SK-N-SH (cell line): ENCODE data around the gene MRPS7. TPM values are rescaled to one million over a fixed set of nuclear protein-coding genes. Genes with fewer than 3 reads are reported as not detected.

Source experiments
- CTCF ChIA-PET: fragments of 300-600, 350-600 bp; formaldehyde crosslinking; extraction: SDS; loops from one replicate; lab custom pipeline; 2021; lab: Yijun Ruan, JAX
- POLR2A ChIA-PET: fragments of 350-600 bp; sonication (Branson Sonifier 250); formaldehyde crosslinking; extraction: SDS; loops from one replicate; lab custom pipeline; 2020; ENCODE audit warnings: antibody characterized with exemption, inconsistent platforms; lab: Yijun Ruan, JAX
- DNase-seq: peaks from one replicate; pipeline ENCODE4 v3.0.0; 2012
- H2AFZ ChIP-seq: fragments of 200-600 bp; sonication (generic); 2 replicates; pipeline ENCODE4 v1.8.1; 2016; ENCODE audit warnings: antibody characterized with exemption, mild to moderate bottlenecking, low read depth
- H3F3A ChIP-seq: fragments of 200-600 bp; sonication (generic); replicated peaks from 2 replicates; pipeline ENCODE3; 2016; ENCODE audit warnings: antibody characterized with exemption, mild to moderate bottlenecking; ENCODE audit not compliant: insufficient read depth
- H3K27ac ChIP-seq, 2 experiments: fragments of 200-500 bp in 1 of 2; fragments of 200-600 bp in 1 of 2; sonication (Bioruptor generic) in 1 of 2; sonication (generic), shearing (Covaris generic) in 1 of 2; 2 replicates each; pipeline versions ENCODE4 v1.5.1 to v1.6.1; 2014 to 2016; ENCODE audit warnings: low read depth in 2 of 2, inconsistent platforms in 1 of 2, low read length in 1 of 2, mild to moderate bottlenecking in 1 of 2, mixed read lengths in 1 of 2
- H3K27me3 ChIP-seq: fragments of 200-600 bp; sonication (generic), shearing (Covaris generic); 2 replicates; pipeline ENCODE4 v1.6.1; 2016; ENCODE audit warnings: mixed run types; ENCODE audit not compliant: insufficient read depth
- H3K36me3 ChIP-seq, 2 experiments: fragments of 200-500 bp in 1 of 2; fragments of 200-600 bp in 1 of 2; sonication (Bioruptor generic) in 1 of 2; sonication (generic) in 1 of 2; replicated peaks in 1 of 2; 2 replicates each; pipeline versions ENCODE3 to v1.5.1; 2014 to 2016; ENCODE audit warnings: low read length in 1 of 2, mild to moderate bottlenecking in 1 of 2; ENCODE audit not compliant: insufficient read depth in 2 of 2, control insufficient read depth in 1 of 2
- H3K4me1 ChIP-seq, 2 experiments: fragments of 200-500 bp in 1 of 2; fragments of 200-600 bp in 1 of 2; sonication (Bioruptor generic) in 1 of 2; sonication (generic), shearing (Covaris generic) in 1 of 2; 2 replicates each; pipeline versions ENCODE4 v1.5.1 to v1.6.1; 2014 to 2016; ENCODE audit warnings: low read depth in 1 of 2, low read length in 1 of 2, mixed run types in 1 of 2; ENCODE audit not compliant: insufficient read depth in 2 of 2, control insufficient read depth in 1 of 2
- H3K4me2 ChIP-seq: fragments of 200-600 bp; sonication (generic), shearing (Covaris generic); 2 replicates; pipeline ENCODE4 v1.6.1; 2017; ENCODE audit warnings: mixed run types
- H3K4me3 ChIP-seq, 2 experiments: fragments of 200-500 bp in 1 of 2; fragments of 200-600 bp in 1 of 2; sonication (Bioruptor generic) in 1 of 2; sonication (generic), shearing (Covaris generic) in 1 of 2; 2 replicates each; pipeline versions ENCODE4 v1.5.1 to v1.8.1; 2014 to 2016; ENCODE audit warnings: low read depth in 2 of 2, inconsistent platforms in 1 of 2, low read length in 1 of 2, mild to moderate bottlenecking in 1 of 2, mixed read lengths in 1 of 2, moderate library complexity in 1 of 2
- H3K79me2 ChIP-seq: fragments of 200-600 bp; sonication (generic); 2 replicates; pipeline ENCODE4 v1.8.1; 2017; ENCODE audit warnings: mild to moderate bottlenecking; ENCODE audit not compliant: insufficient read depth
- H3K9ac ChIP-seq: fragments of 200-600 bp; sonication (generic); 2 replicates; pipeline ENCODE4 v1.6.1; 2017; ENCODE audit warnings: mixed run types
- H3K9me2 ChIP-seq: fragments of 200-600 bp; sonication (generic); 2 replicates; pipeline ENCODE4 v1.6.1; 2017; ENCODE audit warnings: mixed run types
- H3K9me3 ChIP-seq: fragments of 200-600 bp; sonication (generic); 2 replicates; pipeline ENCODE4 v1.6.1; 2017; ENCODE audit warnings: mixed run types, mild to moderate bottlenecking, moderate library complexity
- H4K20me1 ChIP-seq: fragments of 200-600 bp; sonication (generic); 2 replicates; pipeline ENCODE4 v1.6.1; 2017; ENCODE audit warnings: mild to moderate bottlenecking, mixed run types; ENCODE audit not compliant: insufficient read depth
- ELF1 ChIP-seq: IDR thresholded peaks from 2 replicates; pipeline ENCODE4 v1.4.0; 2012
- EZH2phosphoT487 ChIP-seq: fragments of 200-600 bp; sonication (generic); IDR thresholded peaks from 2 replicates; pipeline ENCODE4 v1.6.1; 2017; ENCODE audit warnings: low read depth, mixed run types, mild to moderate bottlenecking, antibody characterized with exemption, moderate library complexity, borderline replicate concordance
- FOXJ3 ChIP-seq: sonication (generic); formaldehyde crosslinking; IDR thresholded peaks from 2 replicates; pipeline ENCODE4 v1.5.1; 2020; ENCODE audit warnings: mild to moderate bottlenecking, missing genetic modification reagents
- FOXM1 ChIP-seq: IDR thresholded peaks from 2 replicates; pipeline ENCODE4 v1.4.0; 2012; ENCODE audit warnings: low read depth, mild to moderate bottlenecking
- MEF2A ChIP-seq: IDR thresholded peaks from 2 replicates; pipeline ENCODE4 v1.4.0; 2012; ENCODE audit warnings: low read depth, borderline replicate concordance
- MXI1 ChIP-seq: IDR thresholded peaks from 2 replicates; pipeline ENCODE4 v1.6.1; 2012; ENCODE audit warnings: mild to moderate bottlenecking, low read depth, low read length, improper control_type of control experiment
- NFIC ChIP-seq: IDR thresholded peaks from 2 replicates; pipeline ENCODE4 v1.4.0; 2012; ENCODE audit warnings: borderline replicate concordance
- NRF1 ChIP-seq: IDR thresholded peaks from 2 replicates; pipeline ENCODE4 v1.6.1; 2012; ENCODE audit warnings: low read depth, mild to moderate bottlenecking, low read length
- RAD21 ChIP-seq: IDR thresholded peaks from 2 replicates; pipeline ENCODE4 v1.6.1; 2012; ENCODE audit warnings: mild to moderate bottlenecking, low read length
- SIN3A ChIP-seq: IDR thresholded peaks from 2 replicates; pipeline ENCODE4 v1.6.1; 2012; ENCODE audit warnings: low read depth, mild to moderate bottlenecking, low read length, moderate library complexity, borderline replicate concordance
- SMC3 ChIP-seq: IDR thresholded peaks from 2 replicates; pipeline ENCODE4 v1.6.1; 2012; ENCODE audit warnings: low read depth, low read length, improper control_type of control experiment
- TAF1 ChIP-seq: IDR thresholded peaks from 2 replicates; pipeline ENCODE4 v1.6.1; 2012; ENCODE audit warnings: low read depth, mild to moderate bottlenecking, low read length, moderate library complexity, borderline replicate concordance
- TCF12 ChIP-seq: IDR thresholded peaks from 2 replicates; pipeline ENCODE4 v1.4.0; 2012
- TEAD4 ChIP-seq: IDR thresholded peaks from 2 replicates; pipeline ENCODE4 v1.4.0; 2012; ENCODE audit warnings: mild to moderate bottlenecking, borderline replicate concordance; ENCODE audit not compliant: insufficient read depth
- WGBS: methylation state at CpG from one replicate; pipeline ENCODE4 v1.1.6; 2017; ENCODE audit warnings: low lambda C conversion rate; 5-methylcytosine and 5-hydroxymethylcytosine counted together
- polyA plus RNA-seq, 3 experiments: library from polyadenylated mRNA; depleted of rRNA; stranded (reverse); fragments of >200 nt; gene quantifications; 2 replicates each; pipeline ENCODE4 v1.2.3, GENCODE V29; 2012
- TF ChIP-seq, protein P1 (sequence below): IDR thresholded peaks from 2 replicates; pipeline ENCODE4 v1.6.1; 2012; ENCODE audit warnings: mild to moderate bottlenecking, low read depth, low read length, moderate library complexity

MRPS7 gene
- polyA plus RNA-seq, 1 of the 3 experiments (the other 2 are of a cell fraction), result 82.8 TPM

DNA sequence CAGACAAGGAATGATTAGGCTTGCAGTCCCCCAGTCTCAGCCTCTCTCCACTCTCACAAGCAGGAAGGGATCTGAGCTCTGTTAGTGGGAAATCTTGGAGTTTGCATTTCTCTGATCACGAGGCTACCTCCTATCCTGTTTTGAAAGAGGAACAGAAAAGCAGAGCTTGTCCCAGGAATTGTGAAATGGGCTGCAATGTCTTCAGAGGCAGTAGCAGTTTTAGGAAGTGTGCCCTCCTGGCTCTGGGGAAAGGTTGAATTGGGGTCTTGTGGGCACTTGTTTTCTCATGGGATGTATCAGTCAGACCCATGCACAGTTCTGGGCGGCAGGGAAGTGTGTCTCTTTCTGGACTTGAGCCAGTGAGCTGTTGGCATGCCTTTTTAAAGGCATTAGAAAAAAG, 33.4 kb upstream of the MRPS7 start:
- Histone ChIP-seq H3K27me3 (no peaks in the 10 kb centered on the region), H3F3A (no peaks in the 10 kb centered on the region), H3K27ac (no peak overlapping the region), H3K4me3 (no peak overlapping the region), H3K9me2 (no peaks in the 10 kb centered on the region), H3K4me2 (no peak overlapping the region), H3K9ac (no peak overlapping the region), H3K36me3 (peaks cover 55 to 65% of the 10 kb centered on the region in 2 experiments), H3K79me2 (peaks cover 7% of the 10 kb centered on the region; the same call in 1 of the 2 replicates), H3K9me3 (no peaks in the 10 kb centered on the region), H3K4me1 (no peaks in the 10 kb centered on the region), H4K20me1 (no peaks in the 10 kb centered on the region), H2AFZ (no peak overlapping the region)
- ChIA-PET CTCF (interaction anchor here (0.6 to 6.7 kb wide), 6 partner anchors 11 to 197 kb away, joined by 3 to 79 read pairs (median 4); no protein-coding TSS in a partner anchor), POLR2A (interaction anchor here (0.6 to 1.0 kb wide), 2 partner anchors 25 to 42 kb away, joined by 3 to 5 read pairs; no protein-coding TSS in a partner anchor)
- DNase-seq, result no peak
- 92% methylated on average over 2 of the region's 2 CpGs for WGBS
- no peak for TF ChIP-seq MXI1
- TF ChIP-seq EZH2phosphoT487, result no peak
- no peak for TF ChIP-seq ELF1
- no peak for TF ChIP-seq SMC3
- TF ChIP-seq RAD21, result no peak
- no peak for TF ChIP-seq TAF1
- TF ChIP-seq NFIC, result no peak

- POLR2A ChIA-PET, result interaction anchor here (1.0 kb wide), 1 partner anchor 41 kb away, joined by 3 read pairs; no protein-coding TSS in a partner anchor
- peaks cover 53 to 62% of the 10 kb centered on the region in 2 experiments for H3K36me3 ChIP-seq
- no peaks in the 10 kb centered on the region for H3K9me2 ChIP-seq
- TF ChIP-seq FOXJ3 (CRISPR knock-in tag) (no peak), MEF2A (no peak), ELF1 (no peak), NRF1 (no peak), TAF1 (no peak), TCF12 (no peak), SIN3A (no peak), MXI1 (no peak), TEAD4 (no peak), FOXM1 (no peak)
- TF ChIP-seq, protein P1, sequence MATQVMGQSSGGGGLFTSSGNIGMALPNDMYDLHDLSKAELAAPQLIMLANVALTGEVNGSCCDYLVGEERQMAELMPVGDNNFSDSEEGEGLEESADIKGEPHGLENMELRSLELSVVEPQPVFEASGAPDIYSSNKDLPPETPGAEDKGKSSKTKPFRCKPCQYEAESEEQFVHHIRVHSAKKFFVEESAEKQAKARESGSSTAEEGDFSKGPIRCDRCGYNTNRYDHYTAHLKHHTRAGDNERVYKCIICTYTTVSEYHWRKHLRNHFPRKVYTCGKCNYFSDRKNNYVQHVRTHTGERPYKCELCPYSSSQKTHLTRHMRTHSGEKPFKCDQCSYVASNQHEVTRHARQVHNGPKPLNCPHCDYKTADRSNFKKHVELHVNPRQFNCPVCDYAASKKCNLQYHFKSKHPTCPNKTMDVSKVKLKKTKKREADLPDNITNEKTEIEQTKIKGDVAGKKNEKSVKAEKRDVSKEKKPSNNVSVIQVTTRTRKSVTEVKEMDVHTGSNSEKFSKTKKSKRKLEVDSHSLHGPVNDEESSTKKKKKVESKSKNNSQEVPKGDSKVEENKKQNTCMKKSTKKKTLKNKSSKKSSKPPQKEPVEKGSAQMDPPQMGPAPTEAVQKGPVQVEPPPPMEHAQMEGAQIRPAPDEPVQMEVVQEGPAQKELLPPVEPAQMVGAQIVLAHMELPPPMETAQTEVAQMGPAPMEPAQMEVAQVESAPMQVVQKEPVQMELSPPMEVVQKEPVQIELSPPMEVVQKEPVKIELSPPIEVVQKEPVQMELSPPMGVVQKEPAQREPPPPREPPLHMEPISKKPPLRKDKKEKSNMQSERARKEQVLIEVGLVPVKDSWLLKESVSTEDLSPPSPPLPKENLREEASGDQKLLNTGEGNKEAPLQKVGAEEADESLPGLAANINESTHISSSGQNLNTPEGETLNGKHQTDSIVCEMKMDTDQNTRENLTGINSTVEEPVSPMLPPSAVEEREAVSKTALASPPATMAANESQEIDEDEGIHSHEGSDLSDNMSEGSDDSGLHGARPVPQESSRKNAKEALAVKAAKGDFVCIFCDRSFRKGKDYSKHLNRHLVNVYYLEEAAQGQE, result no peak
- no peaks in the 10 kb centered on the region for H4K20me1 ChIP-seq
- no peak for DNase-seq
- H2AFZ ChIP-seq, result no peak overlapping the region
- H3K9ac ChIP-seq, result no peak overlapping the region
- no peaks in the 10 kb centered on the region for H3K9me3 ChIP-seq
- no peak overlapping the region for H3K4me3 ChIP-seq
- no peaks in the 10 kb centered on the region for H3F3A ChIP-seq
- H3K27me3 ChIP-seq, result no peaks in the 10 kb centered on the region
- CTCF ChIA-PET, result interaction anchor here (1.0 to 6.7 kb wide), 6 partner anchors 11 to 196 kb away, joined by 3 to 79 read pairs (median 4); partner anchors contain the start of genes GGA3 and MRPS7
- no peak overlapping the region for H3K4me2 ChIP-seq
- H3K27ac ChIP-seq, result no peak overlapping the region
- no peaks in the 10 kb centered on the region for H3K4me1 ChIP-seq
- WGBS, result 79% methylated on average over 4 of the region's 4 CpGs
- H3K79me2 ChIP-seq, result peaks cover 7% of the 10 kb centered on the region; the same call in 1 of the 2 replicates
Measured at GRCh38 chr17:75228847-75229246, 32.8 kb upstream of the MRPS7 start.
